Kidney glomerular epithelial cell (primary cell): Measurements from ENCODE around the gene GALNT14.

Source experiments
- DNase-seq: peaks from one replicate; lab custom pipeline; 2025; lab: John Stamatoyannopoulos, UW

GALNT14 gene

DNA sequence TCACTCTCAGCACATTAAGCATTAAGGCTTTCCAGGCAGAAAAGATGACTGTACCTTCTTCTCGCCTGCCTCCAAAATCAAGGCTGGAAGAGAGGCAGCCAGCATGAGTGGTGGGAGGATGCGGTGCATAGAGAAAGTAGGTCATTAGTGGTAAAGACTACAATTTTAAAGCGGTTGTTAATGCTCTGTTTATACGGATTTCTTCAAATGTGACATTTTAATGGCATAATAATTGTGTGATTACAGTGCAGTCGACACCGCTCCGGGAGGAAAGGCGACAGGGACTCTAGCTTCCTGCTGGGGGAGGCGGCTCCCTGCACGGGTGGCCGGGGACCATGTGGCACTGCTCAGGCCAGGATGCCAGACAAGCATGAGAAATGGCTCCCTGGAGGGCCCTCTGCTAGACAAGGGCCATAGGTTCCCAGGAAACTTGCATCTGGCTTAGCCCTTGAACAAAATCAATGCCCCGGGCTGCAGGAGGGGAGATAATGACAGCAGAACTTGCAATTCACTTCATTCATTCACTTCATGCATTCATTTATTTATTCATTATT lies 129.6 kb downstream of the GALNT14 start:
- DNase-seq, result no peak

DNA sequence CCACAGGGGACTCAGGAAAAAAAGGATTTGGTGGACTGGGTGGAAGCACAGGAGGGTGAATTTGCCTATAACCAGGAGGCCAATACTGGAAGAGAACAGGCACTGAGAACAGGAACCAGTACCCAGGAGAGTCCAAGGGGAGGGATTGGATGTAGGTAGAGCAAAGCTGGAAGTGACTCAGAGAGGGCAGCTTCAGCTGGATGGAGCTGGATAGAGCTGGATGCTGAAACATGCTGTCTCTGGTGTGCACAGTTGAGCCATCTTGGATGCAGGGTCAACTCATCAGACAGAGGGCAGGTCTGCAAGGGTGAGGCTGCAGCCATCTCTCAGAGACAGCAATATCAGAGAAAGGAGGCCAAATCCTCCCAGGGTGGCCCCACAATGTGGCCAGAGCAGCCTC lies 134.0 kb downstream of the GALNT14 start:
- DNase-seq, result peak; percentile 0

DNA sequence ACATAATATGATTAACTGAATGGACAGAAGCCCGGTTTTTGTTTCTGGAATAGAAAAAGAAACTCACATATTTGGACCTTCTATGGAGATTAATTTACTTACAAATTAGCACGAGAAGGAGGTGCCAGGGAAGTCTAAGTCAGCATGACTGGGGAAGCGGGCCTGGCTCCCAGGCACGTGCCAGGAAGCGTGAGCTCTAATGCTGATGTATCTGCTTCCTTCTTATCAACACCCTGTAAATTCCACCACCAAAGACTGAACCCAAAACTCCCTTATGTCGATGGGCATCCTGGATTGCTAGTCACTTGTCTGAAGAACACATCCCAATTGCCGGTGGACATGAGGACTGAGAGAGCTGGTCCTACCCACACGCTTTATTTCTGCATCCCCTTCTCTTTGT lies 134.5 kb downstream of the GALNT14 start:
- no peak for DNase-seq

DNA sequence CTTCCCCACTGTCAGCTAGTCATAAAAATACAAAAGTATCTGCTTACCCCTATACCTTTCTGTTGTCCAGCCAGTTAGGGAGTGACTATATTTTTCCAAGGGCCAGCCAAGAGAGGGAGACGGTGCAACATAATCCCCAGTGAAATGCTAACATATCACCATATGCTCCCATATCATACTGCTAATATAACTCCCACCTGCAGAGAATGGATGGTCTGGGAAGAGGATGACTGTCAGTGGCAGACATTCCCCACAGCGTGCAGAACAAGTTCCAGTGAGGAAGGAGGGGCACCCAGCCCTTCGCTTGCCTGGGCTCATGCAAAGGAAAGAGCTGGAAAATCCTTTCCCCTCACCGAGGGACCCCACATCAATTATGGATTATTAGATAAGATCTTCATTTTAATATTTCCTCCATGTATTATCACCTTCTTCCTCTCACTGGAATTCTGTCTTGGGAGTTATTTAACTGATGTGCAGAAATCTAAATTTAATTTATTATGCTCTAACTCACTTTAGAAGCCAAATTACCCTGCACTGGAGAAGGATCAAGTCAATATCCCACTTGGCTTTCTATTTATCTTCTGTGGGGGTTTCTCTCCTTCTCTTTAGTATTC lies 135.6 kb downstream of the GALNT14 start:
- no peak for DNase-seq

DNA sequence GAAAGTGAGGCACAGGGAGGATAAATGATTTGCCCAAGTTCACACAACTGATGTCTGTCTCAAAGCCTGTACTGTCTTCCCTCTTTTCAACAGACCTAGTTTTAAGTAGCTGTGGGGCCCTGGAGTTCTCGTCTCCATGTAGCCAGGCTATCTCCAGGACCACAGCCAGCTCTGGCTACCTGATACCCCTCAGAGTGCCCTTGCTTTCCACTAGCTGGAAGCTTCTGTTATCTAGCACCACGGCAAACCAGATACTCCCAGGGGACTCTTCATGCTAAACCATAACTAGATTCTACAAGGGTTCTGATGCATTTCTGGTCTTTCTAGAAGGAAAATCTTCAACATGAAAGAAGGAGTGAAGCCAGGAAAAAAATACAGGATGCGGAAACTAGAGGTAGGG lies 137.3 kb downstream of the GALNT14 start:
- no peak for DNase-seq

DNA sequence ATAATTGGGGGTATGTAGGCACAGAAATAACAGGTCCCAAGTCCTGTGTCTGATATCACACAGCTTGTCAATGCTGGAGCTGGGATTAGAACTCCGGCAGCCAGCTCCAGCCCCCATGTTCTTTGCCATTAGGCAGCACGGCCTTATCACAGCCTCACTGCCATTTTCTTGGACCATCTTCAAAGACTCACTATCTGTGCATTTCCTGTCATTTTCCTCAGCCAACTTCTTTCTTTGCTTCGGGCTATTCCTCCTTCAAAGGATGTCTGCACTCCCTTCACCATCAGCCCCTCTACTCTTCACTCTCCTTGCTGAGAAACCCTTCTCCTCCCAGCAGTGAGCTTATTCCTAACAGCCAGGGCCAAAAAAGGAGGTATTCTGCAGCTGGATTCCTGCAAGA lies 139.6 kb downstream of the GALNT14 start:
- no peak for DNase-seq

DNA sequence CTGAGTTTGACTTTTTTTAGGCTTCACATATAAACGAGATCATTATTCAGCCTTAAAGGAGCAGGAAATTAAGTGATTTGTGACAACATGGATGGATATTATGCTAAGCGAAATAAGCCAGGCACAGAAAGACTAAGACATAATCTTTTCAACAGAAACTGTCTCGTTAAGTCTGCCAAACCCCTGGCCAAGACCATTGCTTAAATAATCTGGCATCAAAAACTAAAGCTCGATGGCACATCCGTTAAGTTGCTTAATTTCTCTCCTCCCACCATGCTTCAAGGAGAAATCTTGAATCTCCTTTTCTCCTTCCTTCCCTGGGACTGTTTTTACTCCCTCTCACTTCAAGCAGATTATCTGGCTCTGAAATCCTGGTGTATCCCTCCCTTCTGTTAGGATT lies 140.3 kb downstream of the GALNT14 start:
- DNase-seq, result no peak

DNA sequence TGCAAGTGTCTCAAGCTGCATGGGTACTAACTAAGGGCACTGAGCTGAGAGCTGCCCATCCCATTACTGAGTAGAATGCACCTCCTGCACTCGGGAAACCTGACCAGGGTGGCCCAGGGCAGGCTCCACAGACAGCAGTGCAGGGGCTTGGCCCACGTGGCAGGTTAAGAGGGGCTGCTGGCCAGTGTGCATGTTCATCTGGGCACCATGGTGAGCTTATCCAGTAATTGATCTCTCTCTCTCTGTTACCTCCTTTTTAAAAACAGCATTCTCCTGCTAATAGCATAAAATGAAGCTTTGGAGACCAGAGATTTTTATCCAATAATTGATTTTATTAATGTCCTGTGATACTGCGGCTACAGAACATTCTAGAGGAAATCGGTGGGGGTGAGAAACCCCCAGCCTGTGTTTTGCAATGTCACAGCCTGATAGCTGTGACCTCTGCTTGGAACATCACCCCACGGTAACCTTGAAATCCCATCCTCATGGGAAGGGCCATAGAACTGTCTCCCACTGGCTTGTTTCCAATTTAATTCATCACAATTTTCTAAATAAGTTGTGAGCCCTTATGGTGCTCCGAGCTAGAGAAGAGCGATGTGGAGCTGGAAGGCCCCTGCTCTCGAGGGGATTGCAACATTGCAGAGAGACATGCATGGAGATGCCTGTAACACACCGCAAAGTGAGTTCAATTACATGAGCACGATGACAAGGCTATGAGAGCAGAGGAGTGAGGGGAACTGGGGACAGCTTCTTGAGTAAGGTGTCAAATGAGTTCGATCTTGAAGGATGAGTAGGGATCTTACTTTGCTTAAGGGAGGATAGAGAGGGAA lies 143.8 kb downstream of the GALNT14 start:
- DNase-seq, result no peak

DNA sequence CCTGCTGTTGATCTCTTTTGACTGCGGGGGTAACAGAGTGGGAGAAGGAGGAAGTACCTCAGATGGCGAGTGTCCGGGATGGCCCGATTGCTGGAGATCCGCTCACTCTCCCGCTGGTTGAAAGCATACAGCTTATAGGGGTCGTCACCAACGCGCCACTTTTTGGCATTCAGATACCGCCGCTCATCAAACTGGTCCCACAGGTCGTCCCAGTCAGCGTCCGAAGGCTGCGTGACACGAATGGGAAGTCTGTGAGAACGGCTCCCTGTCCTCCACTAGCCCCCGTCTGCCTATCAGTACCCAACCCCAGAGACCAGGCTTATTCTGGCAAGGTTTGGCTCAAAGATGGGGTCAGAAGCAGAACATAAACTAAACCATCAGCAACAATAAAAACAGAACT lies 145.5 kb downstream of the GALNT14 start:
- no peak for DNase-seq

DNA sequence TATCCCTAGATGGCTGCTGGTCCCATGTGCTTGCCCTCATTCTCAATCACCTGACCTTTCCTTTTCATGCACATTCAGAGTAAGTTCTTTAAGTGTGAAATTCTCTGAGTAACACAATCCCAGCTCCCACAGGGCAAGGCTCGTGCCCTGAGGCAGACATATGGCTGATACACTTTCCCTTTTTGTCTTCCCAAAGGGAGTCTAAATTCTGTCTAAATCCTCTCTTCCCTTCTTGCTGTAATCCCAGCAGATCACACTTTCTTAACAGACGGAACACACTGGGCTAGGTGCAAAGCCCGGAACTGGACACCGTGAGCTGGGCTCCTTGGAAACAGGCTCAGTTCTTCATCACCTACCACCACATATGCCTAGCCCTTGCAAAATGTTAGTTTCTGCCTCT lies 147.6 kb downstream of the GALNT14 start:
- DNase-seq, result no peak

DNA sequence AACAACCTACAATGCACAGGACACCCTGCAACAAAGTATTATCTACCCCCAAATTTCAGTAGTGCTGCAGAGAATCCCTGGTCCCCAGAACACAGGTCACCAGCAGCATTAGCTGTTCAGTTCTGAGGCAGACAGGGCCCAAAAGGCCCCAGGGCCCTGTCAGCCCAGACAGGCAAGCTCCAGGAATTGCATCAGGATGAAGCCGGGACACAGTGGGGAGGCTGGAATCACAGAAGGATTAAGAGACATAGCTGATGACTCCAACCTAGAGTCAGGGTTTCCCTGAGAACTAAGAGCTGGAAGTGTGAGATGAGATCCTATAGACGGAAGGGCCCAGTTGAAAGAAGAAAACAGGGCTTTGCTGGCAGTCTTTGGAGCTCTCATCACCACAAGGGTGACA lies 148.1 kb downstream of the GALNT14 start:
- DNase-seq, result no peak

DNA sequence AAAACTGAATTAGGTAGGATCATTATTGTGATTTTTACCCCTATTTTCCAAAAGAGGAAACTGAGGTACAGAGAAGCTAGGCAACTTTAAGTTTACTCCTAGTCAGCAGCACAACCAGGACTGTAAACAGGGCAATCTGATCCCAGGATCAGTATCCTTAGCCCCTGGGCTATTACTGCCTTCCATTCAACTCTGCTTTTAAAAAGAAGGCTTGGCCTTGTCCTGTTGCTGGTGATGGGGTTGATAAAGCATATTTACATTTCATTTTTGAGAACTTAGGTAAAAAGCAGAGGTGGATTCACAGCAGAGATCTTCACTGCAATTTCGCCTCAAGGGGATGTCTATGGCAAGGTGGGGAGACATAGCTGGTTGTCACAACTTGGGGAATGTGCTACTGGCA lies 148.5 kb downstream of the GALNT14 start:
- no peak for DNase-seq

DNA sequence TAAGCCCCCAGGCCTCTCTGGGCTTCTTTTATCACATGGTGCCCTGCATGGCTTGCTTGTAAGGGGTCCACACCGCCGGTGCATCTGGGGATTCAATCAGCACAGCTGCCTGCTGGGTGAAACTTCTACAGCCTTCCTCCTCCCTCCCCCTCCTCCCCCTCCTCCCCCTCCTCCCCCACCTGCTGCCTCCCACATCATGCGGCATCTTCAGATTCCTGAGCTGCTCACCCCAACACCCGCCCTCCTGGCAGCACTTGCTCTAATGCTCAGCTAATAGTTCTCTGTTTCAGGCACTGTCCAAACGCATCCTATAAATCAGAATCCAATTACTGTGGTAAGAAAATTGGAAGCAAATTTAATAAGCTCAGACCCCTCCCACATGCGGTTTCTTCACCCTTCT lies 150.7 kb downstream of the GALNT14 start:
- DNase-seq, result no peak

DNA sequence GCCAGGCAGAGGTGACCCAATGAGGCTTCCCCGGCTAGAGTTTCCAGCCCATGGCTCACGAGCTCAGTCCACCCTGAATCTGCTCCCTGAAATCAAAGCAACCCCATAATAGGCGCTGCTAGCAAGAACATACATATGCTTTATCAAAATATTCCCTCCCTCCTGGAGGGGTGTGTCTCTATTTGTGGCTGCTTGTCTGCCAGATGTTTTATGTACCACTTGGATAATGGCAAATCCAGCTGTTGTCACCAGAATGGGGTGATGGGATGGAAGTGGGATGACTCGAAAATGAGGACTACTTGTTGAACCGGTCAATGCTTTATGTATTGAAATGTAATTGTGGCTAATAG lies 152.0 kb downstream of the GALNT14 start:
- DNase-seq, result no peak

DNA sequence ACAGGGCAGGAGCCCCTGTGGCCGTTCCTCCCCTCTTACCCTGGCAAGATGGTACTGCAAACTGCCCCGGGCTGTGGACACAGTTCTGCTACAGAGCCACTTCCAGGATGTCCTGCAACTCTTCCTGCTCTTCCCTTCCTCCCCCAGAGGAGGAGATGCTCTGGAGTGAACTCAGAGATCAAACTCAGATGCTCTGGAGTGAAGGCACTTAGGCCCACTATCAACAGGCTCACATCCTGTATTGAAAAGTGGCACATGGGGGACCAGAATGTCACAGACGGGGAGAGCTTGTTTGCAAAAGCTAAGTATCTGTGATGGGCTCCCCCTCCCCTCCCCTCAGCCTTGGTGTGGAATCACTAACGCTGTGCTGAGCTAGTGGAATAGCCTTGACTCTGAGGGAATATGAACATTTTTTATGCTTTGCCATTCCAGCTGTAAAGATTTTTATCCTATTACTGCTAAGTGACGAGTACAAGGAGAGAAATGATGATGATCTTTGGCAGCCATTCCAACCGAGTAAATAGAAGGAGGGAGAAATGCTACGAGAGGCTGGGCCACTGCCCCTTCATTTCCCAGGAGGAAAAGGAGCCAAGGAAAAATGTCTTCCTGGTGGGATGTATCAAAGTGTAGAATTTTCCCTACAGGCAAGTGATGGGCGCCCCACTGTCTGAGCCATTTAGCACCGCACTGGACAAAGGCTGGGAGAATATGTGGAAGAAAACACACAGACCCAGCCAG lies 152.6 kb downstream of the GALNT14 start:
- no peak for DNase-seq

DNA sequence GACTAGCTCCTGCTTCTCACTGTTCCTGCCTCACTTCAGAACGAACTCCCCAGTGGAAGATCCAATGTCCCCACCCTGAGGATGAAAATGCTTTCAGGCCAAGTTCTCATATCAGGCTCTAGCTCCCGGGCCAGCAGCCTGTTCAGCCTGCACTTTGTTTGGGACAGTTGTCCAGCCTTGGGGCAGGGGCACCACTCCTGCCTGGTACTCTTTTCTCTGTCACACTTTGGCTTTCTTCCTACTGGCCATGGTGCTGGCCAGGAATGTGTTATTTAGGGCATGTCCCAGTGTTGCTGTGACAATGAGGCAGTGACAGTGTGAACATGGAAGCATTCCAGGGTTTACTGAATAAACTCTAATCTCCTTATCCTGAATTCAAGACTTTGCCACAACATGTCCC lies 154.1 kb downstream of the GALNT14 start:
- no peak for DNase-seq

DNA sequence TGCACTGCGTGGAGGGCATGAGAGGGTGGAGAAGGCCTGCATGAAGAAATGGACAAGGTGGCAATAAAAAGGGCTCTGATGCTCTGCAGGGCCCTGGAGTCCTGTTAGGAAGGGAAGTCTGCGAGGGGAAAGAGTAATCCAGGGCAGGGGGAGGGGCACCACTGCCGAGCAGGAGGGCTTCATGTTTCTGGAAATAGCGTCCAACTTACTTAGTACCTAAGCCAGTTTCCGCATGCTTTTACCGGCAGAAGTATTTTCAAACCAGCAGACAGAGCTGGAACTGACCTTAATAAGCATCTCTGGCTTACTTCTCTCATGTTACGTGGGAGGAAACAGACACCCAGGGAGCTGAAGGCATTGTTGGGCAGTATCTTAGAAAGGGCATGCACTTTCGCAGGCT lies 156.7 kb downstream of the GALNT14 start:
- no peak for DNase-seq

DNA sequence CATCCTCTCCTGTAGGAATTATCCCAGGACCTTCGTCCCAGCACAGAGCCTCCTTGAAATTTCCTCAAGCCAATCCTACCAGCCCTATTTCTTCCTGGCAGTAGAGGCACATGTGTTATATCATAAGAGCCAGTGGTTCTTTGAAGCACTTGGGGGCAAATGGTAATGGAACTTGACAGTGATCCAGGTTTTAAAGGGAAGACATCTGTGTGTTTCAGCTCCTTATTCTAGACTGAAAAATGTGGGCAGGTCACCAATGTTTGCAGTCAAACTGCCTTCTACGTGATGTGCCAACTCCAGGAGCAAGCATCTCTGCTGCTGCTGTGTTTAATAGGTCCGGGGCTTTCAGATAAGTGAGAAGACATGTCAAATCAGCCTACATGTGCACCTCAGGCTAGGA lies 157.1 kb downstream of the GALNT14 start:
- DNase-seq, result no peak

DNA sequence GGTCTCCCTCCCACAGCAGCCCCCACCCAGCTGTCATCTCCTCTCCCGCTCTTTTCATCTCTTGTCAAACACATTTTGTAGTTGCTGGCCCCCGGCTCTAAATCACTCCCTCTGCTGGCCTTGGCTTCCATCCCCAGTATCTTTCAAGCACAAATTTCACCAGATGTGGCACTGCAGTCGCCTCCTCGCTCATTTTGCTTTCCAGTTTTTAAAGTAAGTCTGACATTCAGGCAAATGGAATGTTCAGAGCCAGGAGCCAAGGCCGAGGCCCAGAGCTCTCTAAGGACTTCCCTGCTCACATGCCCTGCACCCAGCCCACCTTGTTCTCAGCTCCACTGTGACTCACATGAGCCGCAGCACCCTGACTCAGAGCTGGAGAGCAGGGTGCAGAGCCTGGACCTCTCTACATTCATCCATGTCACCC lies 158.4 kb downstream of the GALNT14 start:
- peak; percentile 93 for DNase-seq

DNA sequence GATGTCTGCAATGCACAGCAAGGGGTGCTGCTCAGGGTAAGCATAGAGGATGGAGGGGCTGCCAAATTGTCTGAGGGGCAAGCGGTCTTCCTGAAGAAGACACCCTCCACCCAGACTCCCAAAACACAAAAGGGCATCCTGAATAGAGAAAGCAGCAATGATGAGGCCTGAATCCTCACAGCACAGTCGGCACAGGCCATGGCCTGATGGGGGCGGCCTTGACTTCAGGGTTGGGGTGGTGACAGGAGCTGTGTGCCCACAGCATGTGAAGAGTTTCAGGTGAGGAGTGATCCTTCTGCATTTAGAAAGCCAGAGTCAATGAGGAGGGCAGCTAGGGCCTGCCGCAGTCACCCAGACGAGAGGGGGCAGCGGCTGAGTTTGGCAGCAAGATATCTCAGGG lies 159.4 kb downstream of the GALNT14 start:
- no peak for DNase-seq

DNA sequence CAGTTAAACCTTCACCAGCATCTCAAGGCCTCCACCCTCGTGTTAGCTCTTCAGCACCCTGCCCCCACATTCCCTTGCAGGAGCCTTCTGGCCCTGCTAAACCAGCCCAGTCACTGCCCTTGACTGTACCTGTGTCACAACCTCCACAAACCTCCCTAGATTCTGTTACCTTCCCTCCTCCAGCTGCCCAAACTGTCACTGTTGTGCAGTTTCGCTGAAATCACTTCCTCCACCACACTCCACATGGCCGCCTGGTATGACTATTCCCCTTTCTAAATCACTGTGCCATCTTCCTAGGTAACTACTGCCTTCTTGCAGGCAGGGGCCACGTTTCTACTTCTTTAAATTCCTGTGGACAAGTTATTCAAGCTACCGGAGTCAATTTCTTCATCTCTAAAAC lies 160.2 kb downstream of the GALNT14 start:
- DNase-seq, result no peak

DNA sequence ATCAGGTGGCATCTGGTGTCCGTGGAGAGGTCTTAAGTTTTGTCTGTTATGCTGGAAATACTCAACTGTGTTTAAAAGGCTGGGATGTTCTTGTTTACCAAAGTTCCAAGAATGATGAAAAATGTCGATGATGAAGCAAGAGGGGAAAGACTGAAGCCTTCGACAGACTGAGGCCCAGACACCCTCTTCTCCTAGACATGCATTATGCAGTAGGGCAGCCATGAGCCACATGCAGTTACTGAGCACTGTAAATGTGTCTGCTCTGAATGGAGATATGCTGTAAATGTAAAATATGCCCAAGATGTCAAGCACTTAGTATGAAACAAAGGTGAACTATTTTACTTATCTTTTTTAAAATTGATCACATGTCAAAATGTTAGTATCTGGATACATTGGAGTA lies 163.1 kb downstream of the GALNT14 start:
- DNase-seq, result no peak

DNA sequence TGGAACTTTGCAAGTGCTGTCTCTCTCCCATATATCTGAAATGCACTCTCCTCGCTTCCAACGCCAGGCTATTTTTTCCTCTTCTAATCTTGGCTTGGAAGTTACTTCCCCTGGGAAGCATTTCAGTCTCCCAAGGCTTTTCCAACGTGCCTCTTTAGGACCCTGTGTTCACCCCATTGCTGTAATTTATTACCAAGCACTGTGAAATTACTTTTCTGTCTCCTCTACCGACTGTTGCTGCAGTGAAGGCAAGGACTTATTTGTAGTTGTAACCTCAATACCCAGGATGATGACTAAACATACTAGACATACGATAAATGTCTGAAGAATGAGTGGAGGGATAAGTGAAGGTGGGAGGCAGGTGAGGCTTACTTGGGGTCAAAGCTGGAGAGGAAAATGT lies 163.7 kb downstream of the GALNT14 start:
- no peak for DNase-seq
